MV-4-11 (cell line): ENCODE measurements around the gene CCDC121.
"Not testable (repeated sequence)": the region's sequence is repeated elsewhere in the genome, so short reads cannot be mapped to it uniquely, and the experiment has no call there.

Experiments used
- DNase-seq: peaks from one replicate; lab custom pipeline; 2025; lab: John Stamatoyannopoulos, UW

The CCDC121 gene

DNA sequence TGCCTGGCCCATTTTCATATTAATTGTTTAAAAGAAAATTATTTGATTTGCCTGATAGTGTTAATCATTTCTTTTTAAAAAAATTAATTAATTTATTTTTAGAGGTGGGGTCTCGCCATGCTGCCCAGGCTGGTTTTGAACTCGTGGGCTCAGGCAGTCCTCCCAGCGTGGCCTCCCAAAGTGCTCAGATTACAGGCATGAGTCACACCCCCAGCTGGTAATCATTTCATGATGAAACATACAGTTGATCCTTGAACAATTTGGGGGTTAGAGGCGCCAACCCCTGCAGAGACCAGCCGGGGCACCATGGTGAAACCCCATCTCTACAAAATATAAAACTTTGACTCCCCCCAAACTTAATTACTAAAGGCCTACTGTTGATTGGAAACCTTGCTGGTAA lies 8.0 kb upstream of the CCDC121 start:
- no peak for DNase-seq

- DNase-seq, result no peak
These were observed 5.5 kb upstream of the CCDC121 start for GRCh38 chr2:27634291-27634690.

GRCh38 chr2:27630257-27630656 lies 1.4 kb upstream of the CCDC121 start:
- DNase-seq, result not testable (repeated sequence)

GRCh38 chr2:27627963-27628766 lies 647 bp downstream of the CCDC121 start:
- peak; percentile 72 for DNase-seq

DNA sequence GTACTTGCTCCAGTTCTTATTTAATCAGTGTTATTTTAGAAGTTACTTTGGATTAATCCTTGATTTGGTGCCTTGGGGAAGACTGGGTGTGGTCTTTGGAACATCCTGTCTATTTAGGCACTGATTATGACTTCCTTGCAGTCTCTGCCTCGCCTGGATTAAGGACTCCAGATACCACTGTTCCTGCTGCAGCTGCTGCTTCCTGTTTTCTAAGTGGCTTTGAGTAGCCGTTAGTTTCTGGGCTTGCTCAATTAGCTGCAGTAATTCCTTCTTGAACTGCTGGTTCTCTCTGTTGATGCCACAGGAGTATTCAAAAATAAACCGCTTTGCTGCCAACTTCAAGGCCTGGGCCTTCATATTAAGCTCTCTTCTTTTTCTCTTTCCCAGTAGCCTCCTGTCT lies 1.9 kb downstream of the CCDC121 start:
- DNase-seq, result peak; percentile 93

DNA sequence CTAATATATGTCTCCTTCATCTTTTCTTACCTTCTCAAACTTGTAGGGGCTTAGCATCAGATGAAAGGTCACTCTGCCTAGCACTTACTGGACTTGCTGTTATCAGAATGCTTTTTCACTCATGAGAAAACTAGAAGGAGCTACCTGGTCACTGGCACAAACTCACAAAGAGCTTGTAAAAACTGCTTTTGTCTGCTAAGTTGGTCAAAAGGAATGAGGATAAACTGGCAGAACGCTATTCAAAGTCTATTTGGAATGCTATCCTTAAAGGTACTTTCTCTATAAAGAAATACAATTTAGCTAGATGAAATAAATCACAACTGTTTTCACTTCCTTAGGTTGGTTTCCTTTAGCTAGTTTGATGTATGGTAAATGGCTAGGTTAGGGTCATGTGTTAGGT lies 2.5 kb downstream of the CCDC121 start:
- DNase-seq, result peak; percentile 50

- DNase-seq, result no peak
These were observed 3.9 kb downstream of the CCDC121 start for GRCh38 chr2:27624943-27625342.

DNA sequence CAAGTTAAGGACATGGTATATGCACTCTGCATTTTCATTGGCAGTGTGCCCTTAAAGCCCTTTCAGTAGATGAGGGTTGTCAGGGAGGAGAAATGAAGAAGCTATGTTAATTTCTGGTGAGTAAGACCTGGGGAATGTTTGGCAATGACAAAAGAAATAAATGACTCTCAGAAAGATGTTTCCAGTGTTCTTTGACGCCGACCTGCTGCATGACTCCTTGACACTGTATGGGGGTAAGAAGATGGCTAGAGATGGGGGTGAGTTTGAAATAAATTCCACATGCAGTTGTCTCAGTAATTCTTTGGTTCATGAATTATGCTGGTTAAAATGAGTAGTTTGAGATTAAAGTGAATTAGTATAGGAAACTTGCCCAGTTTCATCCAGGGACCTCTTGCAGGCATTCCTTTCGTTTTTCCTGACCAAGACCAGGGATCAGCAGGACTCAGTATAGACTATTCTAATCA lies 5.9 kb downstream of the CCDC121 start:
- DNase-seq, result no peak

GRCh38 chr2:27621524-27621923 lies 7.3 kb downstream of the CCDC121 start:
- no peak for DNase-seq

DNA sequence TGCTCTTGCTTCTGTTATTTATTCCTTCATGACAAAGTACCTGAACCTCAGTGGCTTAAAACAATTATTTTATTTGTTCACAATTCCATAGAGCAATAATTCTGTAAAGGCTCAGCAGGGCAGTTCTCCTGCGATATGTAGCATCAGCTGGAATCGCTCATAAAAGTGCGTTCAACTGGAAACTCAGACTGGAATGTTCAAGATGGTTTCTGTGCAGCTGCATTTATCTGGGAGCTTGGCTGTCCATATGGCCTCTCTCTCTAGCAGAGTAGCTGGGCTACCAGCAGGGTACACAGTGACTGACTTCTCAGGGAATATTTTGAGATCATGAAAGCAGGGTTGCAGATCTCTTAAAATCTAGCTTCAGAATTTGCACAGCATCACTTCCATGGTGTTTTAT lies 13.5 kb downstream of the CCDC121 start:
- DNase-seq, result no peak

DNA sequence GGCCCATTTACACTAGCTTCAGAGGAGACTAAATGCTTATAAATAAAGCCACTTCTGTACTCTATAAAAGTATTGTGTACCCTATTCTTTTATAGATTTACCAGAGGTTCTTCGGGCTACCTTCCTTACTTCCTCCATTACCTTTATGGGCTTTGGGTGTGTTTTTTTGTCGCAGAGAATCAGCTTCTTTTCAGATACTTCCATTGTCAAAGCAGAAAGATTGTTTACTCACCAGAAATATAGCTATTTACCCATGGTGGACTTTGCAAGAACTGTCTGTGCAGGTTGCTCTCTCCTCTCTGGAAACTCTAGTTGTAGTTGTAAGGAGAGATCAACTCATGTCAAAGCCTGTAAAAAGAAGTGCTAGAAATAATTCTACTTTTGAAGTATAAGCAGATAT lies 14.8 kb downstream of the CCDC121 start:
- DNase-seq, result no peak

GRCh38 chr2:27606611-27607010 lies 22.2 kb downstream of the CCDC121 start:
- no peak for DNase-seq

GRCh38 chr2:27596627-27597026 lies 32.2 kb downstream of the CCDC121 start:
- peak; percentile 20 for DNase-seq

GRCh38 chr2:27595412-27595811 lies 33.4 kb downstream of the CCDC121 start:
- not testable (repeated sequence) for DNase-seq

GRCh38 chr2:27594020-27594703 lies 34.6 kb downstream of the CCDC121 start:
- DNase-seq, result not testable (repeated sequence)

- DNase-seq, result no peak
These were observed 35.6 kb downstream of the CCDC121 start for GRCh38 chr2:27593240-27593639.

GRCh38 chr2:27591745-27592144 lies 37.1 kb downstream of the CCDC121 start:
- peak; percentile 57 for DNase-seq

- no peak for DNase-seq
These were observed 40.5 kb downstream of the CCDC121 start for GRCh38 chr2:27588308-27588707.

- DNase-seq, result no peak
These were observed 41.8 kb downstream of the CCDC121 start for GRCh38 chr2:27587025-27587424.

- DNase-seq, result no peak
These were observed 44.2 kb downstream of the CCDC121 start for GRCh38 chr2:27584597-27584996.

GRCh38 chr2:27583390-27583915 lies 45.4 kb downstream of the CCDC121 start:
- DNase-seq, result no peak

DNA sequence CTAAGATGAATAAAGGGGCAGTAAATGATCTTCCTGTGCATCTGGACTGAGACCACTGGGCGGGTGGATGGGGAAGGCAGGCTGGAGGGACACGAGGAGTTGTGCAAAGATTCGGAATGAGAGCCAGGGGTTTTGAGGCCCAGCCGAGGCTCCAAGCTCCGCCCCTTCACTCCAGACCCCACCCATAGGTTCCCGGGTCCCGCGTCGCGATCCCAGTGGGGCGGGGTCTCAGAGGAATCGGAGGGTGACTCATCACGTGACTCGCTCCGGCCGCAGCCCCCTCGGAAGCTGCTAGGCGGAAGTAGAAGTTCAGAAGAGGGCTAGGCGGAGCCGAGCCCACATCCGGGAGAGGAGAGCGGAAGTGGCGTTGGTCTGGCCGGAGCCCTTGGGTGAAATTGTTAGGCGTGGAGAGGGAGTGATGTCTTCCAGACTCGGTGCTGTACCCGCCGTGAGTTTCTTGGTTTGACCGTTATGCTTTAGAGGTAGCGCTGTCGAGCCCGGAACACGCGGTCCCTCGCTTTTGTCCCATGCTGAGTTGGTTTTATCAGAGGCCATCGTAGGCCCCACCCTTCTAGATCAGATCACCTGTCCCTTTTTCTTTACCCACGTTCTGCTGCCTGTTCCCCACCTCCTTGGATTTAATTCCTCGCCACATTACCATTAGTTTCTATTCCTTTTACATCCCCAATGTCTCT lies 46.0 kb downstream of the CCDC121 start, which contains the start of gene ZNF512:
TSS of gene ZNF512 (plus strand) at position 348 of the 695 bp plus-strand sequence. CDS start at position 419, 71 bp downstream.
- peak; percentile 96 for DNase-seq
